IMR-90 (cell line): ENCODE data around the gene DPEP3. TPM values are rescaled to one million over a fixed set of nuclear protein-coding genes. Genes with fewer than 3 reads are reported as not detected.

Source experiments
- ATAC-seq: fragments of 200-7000 bp; cut with Tn5 transposase; 2 replicates; pipeline ENCODE4 v1.9.1; 2020; ENCODE audit warnings: low read depth, mild to moderate bottlenecking, moderate library complexity
- BruUV-seq: library from RNA; stranded (reverse); fragments of 400-500 nt; replicated peaks from 2 replicates; lab custom pipeline; 2021; lab: Mats Ljungman, UMichigan
- CTCF ChIA-PET: fragments of 300-600 bp; formaldehyde crosslinking; extraction: SDS; loops from one replicate; lab custom pipeline; 2021; ENCODE audit warnings: antibody characterized with exemption; lab: Yijun Ruan, JAX
- POLR2A ChIA-PET: fragments of 300-600 bp; sonication (Branson Sonifier 250); formaldehyde crosslinking; loops from one replicate; lab custom pipeline; 2022; ENCODE audit warnings: antibody characterized with exemption; ENCODE audit not compliant: unreplicated experiment; lab: Charles Lee
- DNase-seq: peaks from one replicate; pipeline ENCODE4 v3.0.0; 2013
- H2AFZ ChIP-seq: replicated peaks from 2 replicates; pipeline ENCODE3; 2013; ENCODE audit warnings: low read length, mild to moderate bottlenecking; ENCODE audit not compliant: poor library complexity
- H2AK5ac ChIP-seq: 2 replicates; pipeline ENCODE4 v1.6.1; 2013; ENCODE audit warnings: low read depth, low read length, inconsistent platforms
- H2AK9ac ChIP-seq: replicated peaks from 2 replicates; pipeline ENCODE3; 2013; ENCODE audit warnings: mild to moderate bottlenecking, low read depth, low read length, moderate library complexity; ENCODE audit not compliant: poor library complexity
- H2BK120ac ChIP-seq: 2 replicates; pipeline ENCODE4 v1.6.1; 2013; ENCODE audit warnings: low read depth, low read length, inconsistent platforms
- H2BK15ac ChIP-seq: 3 replicates; pipeline ENCODE4 v1.6.1; 2013; ENCODE audit warnings: low read depth, low read length, inconsistent platforms
- H2BK20ac ChIP-seq: 2 replicates; pipeline ENCODE4 v1.6.1; 2013; ENCODE audit warnings: low read depth, mild to moderate bottlenecking, inconsistent platforms, low read length, moderate library complexity
- H2BK5ac ChIP-seq: 2 replicates; pipeline ENCODE4 v1.6.1; 2013; ENCODE audit warnings: mild to moderate bottlenecking, low read depth, low read length, inconsistent platforms; ENCODE audit not compliant: poor library complexity, severe bottlenecking
- H3K14ac ChIP-seq: replicated peaks from 2 replicates; pipeline ENCODE4 v1.6.1; 2013; ENCODE audit warnings: low read depth, low read length, inconsistent platforms
- H3K18ac ChIP-seq: 2 replicates; pipeline ENCODE4 v1.6.1; 2013; ENCODE audit warnings: low read depth, low read length, control low read depth
- H3K23ac ChIP-seq: 2 replicates; pipeline ENCODE4 v1.6.1; 2013; ENCODE audit warnings: low read depth, low read length, inconsistent platforms
- H3K27ac ChIP-seq: 2 replicates; pipeline ENCODE4 v1.5.1; 2013; ENCODE audit warnings: mild to moderate bottlenecking, control low read depth, low read length; ENCODE audit not compliant: insufficient read depth
- H3K27me3 ChIP-seq: 2 replicates; pipeline ENCODE4 v1.6.1; 2013; ENCODE audit warnings: low read length; ENCODE audit not compliant: control insufficient read depth, insufficient read depth
- H3K36me3 ChIP-seq: 2 replicates; pipeline ENCODE4 v1.6.1; 2013; ENCODE audit warnings: low read length, mixed read lengths; ENCODE audit not compliant: control insufficient read depth, insufficient read depth
- H3K4ac ChIP-seq: 2 replicates; pipeline ENCODE4 v1.6.1; 2013; ENCODE audit warnings: low read depth, low read length, inconsistent platforms
- H3K4me1 ChIP-seq: 2 replicates; pipeline ENCODE4 v1.6.1; 2013; ENCODE audit warnings: low read length, mixed read lengths; ENCODE audit not compliant: control insufficient read depth, insufficient read depth
- H3K4me2 ChIP-seq: 2 replicates; pipeline ENCODE4 v1.6.1; 2013; ENCODE audit warnings: low read depth, mild to moderate bottlenecking, control low read depth, low read length, moderate library complexity
- H3K4me3 ChIP-seq: 2 replicates; pipeline ENCODE4 v1.5.1; 2013; ENCODE audit warnings: low read depth, mild to moderate bottlenecking, control low read depth, low read length, moderate library complexity; ENCODE audit not compliant: insufficient read depth
- H3K56ac ChIP-seq: 2 replicates; pipeline ENCODE4 v1.6.1; 2013; ENCODE audit warnings: low read length, inconsistent platforms; ENCODE audit not compliant: insufficient read depth; ENCODE audit errors: extremely low read depth
- H3K79me1 ChIP-seq, 2 experiments: 2 replicates each; pipeline ENCODE4 v1.6.1; 2013; ENCODE audit warnings: low read length in 2 of 2, inconsistent platforms in 1 of 2, low read depth in 1 of 2
- H3K9ac ChIP-seq: 2 replicates; pipeline ENCODE4 v1.6.1; 2013; ENCODE audit warnings: low read depth, low read length, control low read depth
- H3K9me1 ChIP-seq: 2 replicates; pipeline ENCODE4 v1.6.1; 2013; ENCODE audit warnings: low read length, inconsistent platforms; ENCODE audit not compliant: insufficient read depth
- H3K9me3 ChIP-seq: 2 replicates; pipeline ENCODE4 v1.6.1; 2013; ENCODE audit warnings: low read length; ENCODE audit not compliant: control insufficient read depth, insufficient read depth
- H4K20me1 ChIP-seq: 2 replicates; pipeline ENCODE4 v1.6.1; 2013; ENCODE audit warnings: low read length, inconsistent platforms; ENCODE audit not compliant: insufficient read depth
- H4K5ac ChIP-seq: 2 replicates; pipeline ENCODE4 v1.6.1; 2013; ENCODE audit warnings: mild to moderate bottlenecking, low read depth, low read length, control low read depth
- H4K8ac ChIP-seq, 2 experiments: 2 replicates each; pipeline ENCODE4 v1.6.1; 2013; ENCODE audit warnings: low read depth in 2 of 2, low read length in 2 of 2, control low read depth in 1 of 2, inconsistent platforms in 1 of 2
- H4K91ac ChIP-seq: 2 replicates; pipeline ENCODE4 v1.6.1; 2013; ENCODE audit warnings: low read depth, low read length, inconsistent platforms; ENCODE audit not compliant: insufficient read depth
- CEBPB ChIP-seq: IDR thresholded peaks from 2 replicates; pipeline ENCODE4 v1.6.1; 2012; ENCODE audit warnings: low read depth, low read length, improper control_type of control experiment
- MAFK ChIP-seq: IDR thresholded peaks from 2 replicates; pipeline ENCODE4 v1.6.1; 2012; ENCODE audit warnings: low read depth, low read length, improper control_type of control experiment
- MAZ ChIP-seq: IDR thresholded peaks from 2 replicates; pipeline ENCODE4 v1.6.1; 2012; ENCODE audit warnings: low read depth, mild to moderate bottlenecking, low read length, improper control_type of control experiment, moderate library complexity, borderline replicate concordance
- MXI1 ChIP-seq: IDR thresholded peaks from 2 replicates; pipeline ENCODE4 v1.6.1; 2012; ENCODE audit warnings: low read depth, mild to moderate bottlenecking, low read length, moderate library complexity, borderline replicate concordance
- NFE2L2 ChIP-seq: fragments of 150-350 bp; IDR thresholded peaks from 2 replicates; pipeline ENCODE4 v1.6.1; 2016; ENCODE audit warnings: low read depth, mild to moderate bottlenecking, low read length
- RAD21 ChIP-seq: IDR thresholded peaks from 2 replicates; pipeline ENCODE4 v1.6.1; 2012; ENCODE audit warnings: low read length, improper control_type of control experiment
- RCOR1 ChIP-seq: IDR thresholded peaks from 2 replicates; pipeline ENCODE4 v1.6.1; 2012; ENCODE audit warnings: mild to moderate bottlenecking, low read length, improper control_type of control experiment; ENCODE audit not compliant: insufficient replicate concordance
- WGBS, 2 experiments: methylation state at CpG; one replicate each; pipeline versions ENCODE4 v1.1.5 to v1.1.7; 2013; ENCODE audit warnings: missing lambda C conversion rate in 2 of 2; ENCODE audit not compliant: insufficient read length in 1 of 2; ENCODE audit errors: extremely low coverage in 2 of 2; 5-methylcytosine and 5-hydroxymethylcytosine counted together
- dilution Hi-C: fragments of 300-500 bp; cut with HindIII; formaldehyde crosslinking; loops from one replicate; pipeline ENCODE4 v1.14.3; 2018; ENCODE audit warnings: low sequenced_read_pairs; ENCODE audit not compliant: unreplicated experiment
- in situ Hi-C: fragments of 300-500 bp; cut with MboI; formaldehyde crosslinking; loops from 3 replicates; pipeline ENCODE4 v1.14.3; 2019; ENCODE audit warnings: low sequenced_read_pairs, inconsistent platforms, mixed read lengths
- intact Hi-C: fragments of 100-400 bp; cut with micrococcal nuclease; formaldehyde crosslinking; loops from 2 replicates; pipeline ENCODE4 v1.10.0; 2022
- polyA plus RNA-seq, 3 experiments: library from polyadenylated mRNA; depleted of rRNA; stranded (reverse); fragments of >200 nt; gene quantifications; 2 replicates each; pipeline ENCODE4 v1.2.3, GENCODE V29; 2012; ENCODE audit warnings: low replicate concordance in 1 of 3
- total RNA-seq: library from RNA; depleted of rRNA; stranded (reverse); fragments of >200 nt; gene quantifications from 2 replicates; pipeline ENCODE4 v1.2.3, GENCODE V29; 2012
- TF ChIP-seq, protein P1 (sequence below): fragments of 150-350 bp; IDR thresholded peaks from 2 replicates; pipeline ENCODE4 v1.6.1; 2017; ENCODE audit warnings: mild to moderate bottlenecking, antibody characterized with exemption, low read length, low read depth

DPEP3 gene
- total and polyA plus RNA-seq, 2 of the 4 experiments (the other 2 are of a cell fraction): not detected

DNA sequence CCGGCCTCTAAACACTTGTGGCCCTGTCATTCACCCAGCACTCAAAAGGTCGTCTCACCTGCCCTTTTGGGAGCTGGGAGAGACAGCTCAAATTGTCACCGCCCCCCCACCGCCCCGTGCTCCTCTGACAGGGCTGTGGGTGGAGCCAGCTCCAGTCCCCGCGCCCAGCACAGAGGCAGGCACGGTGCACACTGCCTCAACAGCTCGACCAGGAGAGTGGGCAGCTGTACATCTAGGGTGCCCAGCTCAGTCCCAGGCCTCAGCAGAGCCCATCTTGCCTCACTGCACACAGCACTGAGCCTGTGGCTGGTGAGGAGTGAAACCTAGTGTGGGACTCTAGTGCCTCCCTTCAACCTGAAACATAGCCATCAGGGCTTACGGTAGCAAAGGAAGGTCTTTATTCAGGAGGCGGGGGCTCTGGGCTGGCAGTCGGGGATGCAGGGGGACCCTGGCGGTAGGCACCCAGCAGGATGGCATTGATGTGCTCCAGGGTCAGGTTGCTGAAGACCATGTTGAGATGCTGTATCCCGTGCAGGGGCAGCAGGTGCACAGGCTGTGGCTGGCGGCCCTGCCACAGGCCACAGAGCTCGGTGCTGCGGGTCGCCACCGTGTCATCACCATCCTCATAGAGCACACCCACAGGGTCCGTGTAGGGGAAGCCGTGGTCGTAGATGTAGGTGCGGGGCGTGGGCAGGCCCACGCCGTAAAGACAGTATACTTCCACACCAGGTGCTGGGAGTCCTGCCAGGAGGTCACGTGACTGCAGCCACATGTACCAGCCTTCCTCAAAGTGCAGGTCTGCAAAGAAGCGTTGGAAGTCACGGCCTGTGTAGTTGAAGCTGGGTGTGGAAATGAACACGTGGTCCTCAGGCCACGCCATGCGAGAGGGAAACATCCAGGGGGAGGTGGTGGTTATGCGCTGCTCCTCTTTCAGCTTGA is 40.5 kb downstream of the DPEP3 start:
- peaks cover 12% of the 10 kb centered on the region for H3K9me1 ChIP-seq
- ATAC-seq (no peak), DNase-seq (no peak)
- peaks cover 11% of the 10 kb centered on the region for H3K4me1 ChIP-seq
- no peak overlapping the region for H2BK5ac ChIP-seq
- POLR2A ChIA-PET: no interaction called here
- no peak overlapping the region for H4K5ac ChIP-seq
- peaks cover 47% of the 10 kb centered on the region for H4K20me1 ChIP-seq
- H3K4ac ChIP-seq: no peak overlapping the region
- H2BK120ac ChIP-seq: no peak overlapping the region
- H3K56ac ChIP-seq: no peak overlapping the region
- H2AK5ac ChIP-seq: 0 out of 2 replicates have a peak overlapping the region, but pooled peaks have one; percentile 3
- H3K9me3 ChIP-seq: no peaks in the 10 kb centered on the region
- H3K14ac ChIP-seq: no peak overlapping the region
- H3K36me3 ChIP-seq: peaks cover 50% of the 10 kb centered on the region
- no peak overlapping the region for H3K9ac ChIP-seq
- peaks cover 14 to 76% of the 10 kb centered on the region in 2 experiments; a peak in 3 of 4 replicates for H3K79me1 ChIP-seq
- 0 out of 4 replicates have a peak overlapping the region, but pooled peaks of 1 of the 2 experiments have one; percentile 12 for H4K8ac ChIP-seq
- intact Hi-C loops: loop anchor here (5.0 kb wide), 1 partner anchor 377 kb away; the partner anchor contains the start of gene CTCF
- H2BK20ac ChIP-seq: no peak overlapping the region
- H4K91ac ChIP-seq: no peak overlapping the region
- in situ Hi-C loops: loop anchor here (25.0 kb wide), 1 partner anchor 402 kb away; the partner anchor contains the start of gene RIPOR1
- H2AK9ac ChIP-seq: peak overlapping the region; percentile 65
- H3K18ac ChIP-seq: no peak overlapping the region
- no peak overlapping the region for H3K4me2 ChIP-seq
- H2AFZ ChIP-seq: no peak overlapping the region
- H3K23ac ChIP-seq: no peak overlapping the region
- WGBS, 2 experiments: 98% methylated on average over 9 of the region's 33 CpGs; no CpG with 5 or more reads in 1 of the 2 experiments
- dilution Hi-C loops: no loop called here
- H3K27me3 ChIP-seq: no peaks in the 10 kb centered on the region
- TF ChIP-seq RCOR1: no peak
- no peak for TF ChIP-seq MAFK
- TF ChIP-seq MAZ: no peak
- no peak for TF ChIP-seq RAD21
- TF ChIP-seq, protein P1, sequence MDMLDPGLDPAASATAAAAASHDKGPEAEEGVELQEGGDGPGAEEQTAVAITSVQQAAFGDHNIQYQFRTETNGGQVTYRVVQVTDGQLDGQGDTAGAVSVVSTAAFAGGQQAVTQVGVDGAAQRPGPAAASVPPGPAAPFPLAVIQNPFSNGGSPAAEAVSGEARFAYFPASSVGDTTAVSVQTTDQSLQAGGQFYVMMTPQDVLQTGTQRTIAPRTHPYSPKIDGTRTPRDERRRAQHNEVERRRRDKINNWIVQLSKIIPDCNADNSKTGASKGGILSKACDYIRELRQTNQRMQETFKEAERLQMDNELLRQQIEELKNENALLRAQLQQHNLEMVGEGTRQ: no peak
- TF ChIP-seq CEBPB: no peak
- TF ChIP-seq MXI1: no peak
- TF ChIP-seq NFE2L2: no peak
- no peak overlapping the region for H2BK15ac ChIP-seq
- CTCF ChIA-PET: no interaction called here
- H3K27ac ChIP-seq: no peak overlapping the region
- no peak overlapping the region for H3K4me3 ChIP-seq
- no TSS peak for BruUV-seq
